HT1080 (cell line): ENCODE results near the gene HID1. TPM values are rescaled to one million over a fixed set of nuclear protein-coding genes. Genes with fewer than 3 reads are reported as not detected.
"Not testable (repeated sequence)": the region's sequence is repeated elsewhere in the genome, so short reads cannot be mapped to it uniquely, and the experiment has no call there.

Experiments used
- DNase-seq: peaks from one replicate; pipeline ENCODE4 v3.0.0-alpha.2; 2015; ENCODE audit warnings: low read depth
- total RNA-seq: library from RNA; depleted of rRNA; stranded (reverse); fragments of >200 nt; shearing (Covaris generic); gene quantifications from 2 replicates; pipeline ENCODE4 v1.2.3, GENCODE V29; 2014

The HID1 gene
- total RNA-seq, 1 experiment from 2014 or later = 1.8 TPM

DNA sequence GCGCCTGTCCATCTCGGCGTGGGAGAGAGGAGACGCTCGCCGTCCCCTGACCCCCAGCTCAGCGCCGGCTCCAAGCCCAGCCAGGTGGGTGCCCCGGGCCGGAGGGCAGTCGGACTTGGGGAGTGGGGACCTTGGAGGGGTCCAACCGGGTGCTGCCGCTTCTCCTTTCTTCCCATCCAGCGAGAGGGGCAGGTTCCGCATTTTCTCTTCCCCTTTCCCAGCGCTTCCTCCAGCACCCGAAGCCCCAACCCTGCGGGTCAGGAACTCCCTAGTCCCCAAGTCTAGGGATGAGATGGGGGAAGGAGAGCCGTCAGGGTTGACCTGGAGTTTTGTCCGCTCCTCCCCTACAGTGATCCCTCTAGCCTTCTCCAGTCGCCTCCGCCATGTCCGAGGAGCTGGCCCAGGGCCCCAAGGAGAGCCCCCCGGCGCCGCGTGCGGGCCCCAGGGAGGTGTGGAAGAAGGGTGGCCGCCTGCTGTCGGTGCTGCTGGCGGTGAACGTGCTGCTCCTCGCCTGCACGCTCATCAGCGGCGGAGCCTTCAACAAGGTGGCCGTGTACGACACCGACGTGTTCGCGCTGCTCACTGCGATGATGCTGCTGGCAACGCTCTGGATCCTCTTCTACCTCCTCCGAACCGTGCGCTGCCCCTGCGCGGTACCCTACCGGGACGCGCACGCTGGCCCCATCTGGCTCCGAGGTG, 48.2 kb downstream of the HID1 start, which contains the start of gene OTOP2:
Gene OTOP2, plus strand, starts transcription at position 24 of the 699 bp plus-strand sequence. Its CDS starts 360 bp downstream, at position 384.
- DNase-seq = no peak

DNA sequence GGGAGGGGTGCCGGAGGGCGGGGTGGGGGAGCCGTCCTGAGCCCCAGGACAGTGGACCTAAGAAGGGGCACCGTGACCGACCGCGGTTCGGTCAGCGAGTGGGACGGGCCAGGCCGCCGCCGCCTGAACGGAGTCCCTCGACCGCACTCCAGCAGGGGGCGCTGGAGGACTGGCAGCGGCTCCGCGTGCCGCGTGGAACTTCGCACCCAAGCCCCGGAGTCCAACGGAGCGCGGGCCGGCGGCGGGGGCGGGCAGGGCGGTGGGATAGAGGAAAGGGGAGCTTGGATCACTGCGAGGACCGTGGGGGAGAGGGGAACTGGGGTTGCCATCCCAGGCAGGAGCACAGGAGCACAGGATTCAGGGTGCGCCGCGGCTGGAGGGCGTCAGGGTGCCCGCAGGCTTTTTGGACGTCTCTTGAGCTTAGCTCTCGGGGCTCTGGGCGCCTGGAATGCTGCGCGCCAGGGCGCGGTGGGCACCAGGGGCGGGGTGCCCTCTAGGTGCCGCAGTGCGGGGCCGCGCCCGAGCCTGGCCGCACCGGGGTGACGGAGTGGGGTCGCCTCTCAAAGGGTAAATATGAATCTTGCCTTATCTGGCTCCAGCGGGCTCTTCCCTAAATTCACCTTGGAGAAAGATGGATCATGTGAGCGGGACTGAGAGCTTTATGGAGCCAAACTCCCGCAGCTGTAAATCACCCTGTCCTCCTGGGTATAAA, 48.9 kb downstream of the HID1 start:
- no peak for DNase-seq

DNA sequence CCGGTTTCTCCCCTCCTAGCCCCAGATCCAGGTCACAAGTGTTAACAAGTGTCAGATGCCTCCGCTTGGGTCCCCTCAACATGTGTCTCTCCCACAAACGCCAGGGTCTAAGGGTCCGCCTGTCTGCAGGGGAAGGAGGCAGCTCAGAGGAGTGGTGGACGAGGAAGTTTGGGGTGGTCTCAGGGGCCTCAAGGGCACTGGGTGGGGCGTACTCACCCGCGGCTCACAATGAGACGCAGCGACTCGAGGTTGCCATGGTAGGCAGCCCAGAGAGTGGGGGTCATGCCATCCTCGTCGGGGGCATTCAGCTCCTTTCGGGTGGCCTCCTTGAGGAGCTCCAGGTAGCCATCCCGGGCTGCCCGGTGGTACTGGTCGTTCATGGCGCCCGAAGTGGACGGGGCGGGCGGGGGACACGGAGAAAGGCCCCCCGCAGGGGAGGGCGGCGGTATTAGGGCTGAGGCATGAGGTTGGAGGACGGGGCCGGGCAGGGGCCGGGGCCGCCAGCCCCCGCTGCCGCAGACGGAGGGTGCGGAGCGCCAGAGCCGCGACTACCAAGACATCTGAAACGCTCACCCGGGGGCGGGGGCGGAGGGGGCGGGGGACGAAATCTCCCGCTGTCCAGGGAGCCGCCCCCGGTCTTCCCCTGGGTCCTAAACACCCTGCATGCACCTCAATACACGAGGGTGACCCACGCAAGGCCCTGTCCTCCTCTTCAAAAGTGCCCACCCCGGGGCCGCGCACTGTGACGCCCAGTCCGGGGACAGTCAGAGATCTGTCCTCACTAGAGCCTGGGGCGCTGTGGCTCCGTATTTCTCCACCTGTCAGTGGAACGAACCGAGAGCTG, 49.6 kb downstream of the HID1 start, which contains the start of gene USH1G:
Gene USH1G, minus strand, starts transcription at position 562 of the 844 bp plus-strand sequence. Its CDS starts 182 bp downstream, at position 380.
- no peak for DNase-seq

DNA sequence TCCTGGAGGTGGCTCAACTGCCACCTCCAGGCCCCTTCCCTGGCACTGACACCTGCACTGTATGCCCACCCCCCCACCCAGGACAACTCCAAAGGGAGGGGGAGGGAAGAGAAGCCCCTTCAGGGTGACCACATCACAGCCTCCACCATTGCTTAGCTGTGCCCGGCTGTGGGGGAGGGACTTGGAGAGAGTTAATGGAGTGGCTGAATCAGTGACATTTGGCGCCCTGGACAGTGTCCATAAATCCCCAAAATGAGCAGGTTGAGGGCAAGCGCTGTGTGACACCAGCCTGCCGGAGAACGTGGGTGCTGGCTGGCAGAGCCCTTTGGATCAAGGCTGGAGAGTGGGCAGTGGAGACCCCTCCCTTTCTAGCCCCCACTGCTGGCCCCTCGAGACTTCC, 50.4 kb downstream of the HID1 start:
- DNase-seq = no peak

DNA sequence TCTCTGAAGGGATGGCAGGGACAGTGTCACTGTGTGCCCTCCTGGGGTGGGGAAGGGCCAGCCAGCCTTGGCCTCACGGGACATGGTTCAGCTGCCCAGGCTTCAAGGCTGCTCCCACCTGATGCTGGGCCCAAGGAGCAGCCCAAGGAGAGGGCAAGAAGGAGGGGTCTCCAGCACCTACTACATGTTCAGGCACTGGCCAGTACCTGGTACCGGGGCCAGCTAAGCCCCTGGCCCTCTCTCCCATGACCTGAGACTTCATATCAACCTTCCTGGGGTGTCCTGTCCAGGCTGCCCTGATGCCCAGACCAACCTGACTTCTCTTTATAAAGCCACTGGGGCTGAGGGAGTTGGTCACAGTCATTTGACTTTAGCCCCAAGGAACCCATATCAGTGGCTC, 50.8 kb downstream of the HID1 start:
- no peak for DNase-seq

DNA sequence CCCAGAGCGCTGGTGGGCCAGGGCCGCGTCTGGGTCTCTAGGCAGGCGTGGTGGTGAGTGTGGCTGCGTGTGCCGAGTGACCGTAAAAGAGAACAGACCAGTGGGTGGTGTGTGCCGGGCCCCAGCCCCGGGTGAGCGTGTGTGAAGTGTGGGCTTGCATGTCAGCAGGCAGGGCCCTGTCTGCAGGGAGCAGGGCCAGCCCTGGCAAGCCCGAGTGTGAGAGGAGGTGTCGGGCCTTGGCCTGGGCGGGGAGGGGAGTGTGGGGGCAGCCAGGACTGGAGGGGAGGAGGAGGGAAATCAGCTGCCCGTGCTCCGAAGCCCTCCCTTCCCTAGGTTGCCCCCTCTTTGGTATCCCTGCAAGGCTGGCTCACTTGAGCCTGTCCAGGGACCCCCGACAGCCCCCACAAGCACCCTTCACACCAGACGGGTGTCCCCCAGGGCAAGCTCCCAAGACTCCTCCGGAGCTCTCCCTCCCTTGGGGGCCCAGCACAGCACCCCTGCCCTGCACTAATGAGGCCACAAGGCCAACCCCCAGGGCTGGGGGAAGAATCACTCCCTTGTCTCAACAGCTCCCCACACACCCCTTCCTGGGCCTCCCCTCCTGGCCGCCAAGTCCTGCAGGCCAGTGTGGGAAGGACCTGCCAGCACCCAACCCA, 51.4 kb downstream of the HID1 start:
- DNase-seq = no peak

DNA sequence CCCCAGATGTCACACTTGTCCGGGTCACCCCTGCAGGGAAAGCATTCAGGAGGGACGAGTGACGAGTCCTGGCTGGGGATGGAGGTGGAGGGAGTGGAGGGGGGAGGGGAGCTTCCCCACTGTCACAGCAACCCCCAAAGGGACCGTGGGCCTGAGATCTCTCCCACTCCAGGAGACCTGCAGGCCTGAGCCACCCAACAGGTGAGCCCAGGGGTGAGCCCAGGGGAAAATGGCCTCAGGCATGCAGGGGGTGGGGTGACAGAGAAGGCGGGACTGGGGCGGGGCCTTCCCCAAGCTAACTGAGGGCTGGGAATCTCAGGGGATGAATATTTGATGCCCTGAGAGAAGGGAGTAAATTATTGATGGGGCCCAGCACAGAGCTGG, 51.9 kb downstream of the HID1 start:
- no peak for DNase-seq

DNA sequence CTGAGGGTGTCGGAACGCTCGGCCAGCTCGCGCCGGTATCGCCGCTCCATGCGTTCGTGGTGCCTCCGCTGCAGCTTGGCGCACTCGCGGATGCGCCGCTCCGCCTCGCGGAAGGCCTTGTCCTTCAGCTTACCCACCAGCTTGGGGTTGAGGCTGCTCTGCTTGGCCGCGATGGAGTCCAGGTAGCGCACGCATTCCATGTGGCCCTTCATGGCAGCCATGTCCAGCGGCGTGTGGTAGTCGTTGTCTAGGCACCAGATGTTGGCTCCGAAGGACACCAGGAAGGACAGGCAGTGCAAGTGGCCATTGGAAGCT, 52.3 kb downstream of the HID1 start:
- DNase-seq = no peak

DNA sequence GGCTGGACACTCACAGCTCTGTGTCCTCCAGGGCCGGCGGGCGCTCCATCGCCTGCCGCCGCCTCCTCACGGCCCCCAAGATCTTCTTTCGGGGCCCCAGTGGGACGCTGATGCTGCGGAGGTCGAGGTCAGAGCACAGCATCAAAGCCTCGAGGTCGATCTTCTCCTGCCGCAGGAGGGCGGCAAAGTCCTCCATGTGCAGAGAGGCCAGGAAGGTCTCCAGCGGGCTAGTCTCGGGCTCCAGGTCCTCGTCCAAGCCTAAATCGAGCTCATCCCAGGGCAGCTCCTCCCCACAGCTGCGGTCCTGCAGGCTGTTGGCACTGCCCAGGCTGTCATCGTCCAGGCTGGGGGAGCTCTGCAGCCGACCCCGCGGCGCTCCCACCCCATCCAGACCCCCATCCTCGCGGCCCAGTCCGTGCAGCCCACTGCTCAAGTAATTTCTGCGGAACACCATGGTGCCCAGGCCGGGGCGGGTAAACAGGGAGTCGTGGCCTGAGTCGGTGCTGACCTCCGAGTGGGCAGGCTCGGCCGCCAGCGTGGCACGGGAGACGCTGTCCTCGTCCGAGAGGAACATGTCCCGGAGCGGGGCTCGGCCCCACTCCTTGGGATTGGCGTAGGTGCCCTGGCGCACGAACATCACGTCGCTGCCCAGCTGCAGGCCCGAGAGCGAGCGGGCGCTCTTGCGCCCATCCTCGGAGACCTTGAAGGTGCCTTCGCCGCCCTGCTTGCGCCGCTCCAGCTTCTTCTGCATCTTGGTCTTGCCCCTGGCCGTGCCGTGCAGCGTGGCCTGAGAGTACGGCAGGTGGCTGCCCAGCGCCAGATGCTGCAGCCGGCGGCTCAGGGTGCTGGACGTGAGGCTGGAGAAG, 52.9 kb downstream of the HID1 start:
- no peak for DNase-seq

DNA sequence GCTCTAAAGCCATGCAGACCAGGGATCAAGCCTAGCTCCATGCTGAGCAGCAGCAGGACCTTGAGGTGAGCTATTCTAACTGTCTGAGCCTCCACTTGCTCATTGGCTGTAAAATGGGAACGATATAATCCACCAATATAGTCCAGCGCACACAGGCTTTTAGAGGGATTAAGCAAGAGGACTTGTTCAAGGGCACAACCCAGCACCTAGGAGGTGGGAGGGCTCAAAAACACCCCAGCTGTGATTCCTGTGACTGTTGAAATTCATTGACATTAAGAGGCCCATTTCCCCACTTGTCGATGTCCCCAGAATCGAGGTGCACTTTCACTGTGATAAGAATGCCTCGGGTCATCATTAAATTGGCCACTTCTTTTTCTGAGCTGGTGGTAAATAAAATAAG, 53.7 kb downstream of the HID1 start:
- no peak for DNase-seq

DNA sequence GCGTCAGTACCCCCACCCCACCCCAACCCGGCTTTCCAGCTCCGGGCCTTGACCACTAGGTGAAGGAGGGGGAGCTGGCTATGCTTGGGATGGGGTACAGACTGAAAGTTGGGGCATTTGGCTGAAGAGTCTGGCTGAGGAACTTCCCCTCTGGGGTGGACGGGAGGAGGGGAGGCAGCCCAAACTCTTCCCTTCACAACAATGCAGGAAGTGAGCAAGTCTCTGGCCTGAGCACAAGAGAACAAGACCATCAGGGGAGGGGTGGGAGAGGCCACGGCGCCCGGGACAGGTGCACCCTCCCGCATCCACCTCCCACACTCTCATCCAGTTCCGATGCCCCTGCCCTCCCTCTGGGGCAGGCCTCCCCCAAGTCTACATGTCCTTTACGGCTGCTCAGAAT, 55.1 kb downstream of the HID1 start:
- no peak for DNase-seq

DNA sequence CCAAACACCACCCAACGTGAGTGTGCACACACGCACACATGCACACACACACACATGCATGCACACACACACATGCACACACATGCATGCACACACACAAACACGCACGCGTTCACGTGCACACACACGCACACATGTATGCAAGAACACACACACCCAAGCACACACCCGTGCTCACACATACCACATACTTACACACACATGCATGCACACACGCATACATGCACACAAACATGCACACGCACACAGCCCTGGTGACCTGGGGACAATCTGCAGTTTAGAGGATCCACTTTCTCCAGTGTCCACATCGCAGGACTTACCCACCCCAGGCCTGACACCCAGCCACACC, 55.7 kb downstream of the HID1 start:
- no peak for DNase-seq

DNA sequence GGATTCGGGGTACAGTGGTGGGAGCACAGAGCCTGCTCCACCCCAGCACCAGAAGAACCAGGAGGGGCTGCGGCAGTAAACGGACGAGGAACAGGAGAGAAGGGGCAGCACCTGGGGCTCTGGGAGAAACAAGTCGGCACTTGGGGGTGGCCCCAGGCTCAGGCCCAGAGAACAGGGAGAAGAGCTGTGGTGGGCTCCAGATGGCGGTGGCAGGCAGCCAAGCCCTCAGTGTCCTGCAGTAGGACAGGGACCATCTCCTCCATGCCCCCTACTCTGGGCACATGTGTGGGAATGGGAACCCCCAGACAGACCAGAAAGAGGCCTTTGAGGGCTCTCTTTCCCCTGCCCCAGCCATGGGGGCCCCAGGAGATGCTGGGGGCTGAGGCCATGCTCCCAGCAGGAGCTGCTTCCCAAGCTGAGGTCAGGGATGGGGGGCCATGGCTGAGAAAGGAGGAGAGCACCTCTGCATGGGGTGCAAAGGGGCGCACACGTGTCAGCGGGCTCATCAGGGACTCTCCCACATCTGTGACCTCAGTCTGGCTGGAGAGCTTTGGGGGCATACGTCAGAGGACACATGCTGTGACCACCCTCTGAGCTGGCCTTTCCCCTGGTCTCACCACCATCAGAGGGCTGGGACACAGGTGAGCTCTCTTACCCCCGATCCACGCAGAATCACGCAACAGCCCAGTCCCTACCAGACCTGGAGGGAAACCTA, 56.3 kb downstream of the HID1 start:
- DNase-seq = no peak

DNA sequence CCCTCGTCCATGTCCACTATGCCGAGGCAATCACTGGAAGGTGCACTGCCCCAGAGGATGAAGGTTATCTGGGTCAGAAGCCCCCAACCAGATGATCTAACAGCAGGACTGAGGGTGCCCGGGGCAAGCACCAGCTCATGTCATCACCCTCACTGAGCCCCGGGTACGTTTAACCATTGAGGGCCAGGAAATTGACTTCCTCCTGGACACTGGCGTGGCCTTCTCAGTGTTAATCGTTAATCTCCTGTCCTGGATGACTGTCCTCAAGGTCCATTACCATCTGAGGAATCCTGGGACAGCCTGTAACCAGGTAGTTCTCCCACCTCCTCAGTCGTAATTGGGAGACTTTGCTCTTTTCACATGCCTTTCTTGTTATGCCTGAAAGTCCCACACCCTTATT, 61.1 kb downstream of the HID1 start:
- not testable (repeated sequence) for DNase-seq

DNA sequence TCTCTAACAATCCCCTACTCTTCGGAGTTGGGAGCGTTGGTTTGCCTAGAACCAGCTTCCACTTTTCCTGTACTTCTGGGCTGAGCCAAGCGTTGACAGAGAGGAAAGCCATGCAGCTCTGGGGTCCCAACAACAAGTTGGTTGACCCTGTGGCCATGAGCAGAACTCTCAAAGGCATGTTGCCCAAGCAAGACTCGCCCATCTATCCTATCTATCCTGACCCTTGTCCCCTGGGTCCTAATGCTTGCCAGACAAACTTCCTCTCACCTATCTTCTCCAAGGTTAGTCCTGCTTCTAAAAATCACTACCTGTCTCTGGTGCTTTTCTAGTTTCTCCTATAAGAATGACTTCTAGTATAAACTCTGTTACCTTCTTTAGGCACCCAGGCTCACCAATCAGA, 63.5 kb downstream of the HID1 start:
- not testable (repeated sequence) for DNase-seq

DNA sequence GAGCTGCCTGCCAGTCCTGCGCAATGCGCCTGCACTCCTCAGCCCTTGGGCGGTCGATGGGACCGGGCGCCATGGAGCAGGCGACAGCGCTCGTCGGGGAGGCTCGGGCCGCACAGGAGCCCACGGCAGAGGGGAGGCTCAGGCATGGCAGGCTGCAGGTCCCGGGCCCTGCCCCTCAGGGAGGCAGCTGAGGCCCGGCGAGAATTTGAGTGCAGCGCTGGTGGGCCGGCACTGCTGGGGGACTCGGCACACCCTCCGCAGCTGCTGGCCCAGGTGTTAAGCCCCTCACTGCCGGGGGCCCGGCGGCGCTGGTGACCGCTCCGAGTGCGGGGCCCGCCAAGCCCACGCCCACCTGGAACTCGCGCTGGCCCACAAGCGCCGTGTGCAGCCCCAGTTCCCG, 65.5 kb downstream of the HID1 start:
- no peak for DNase-seq

DNA sequence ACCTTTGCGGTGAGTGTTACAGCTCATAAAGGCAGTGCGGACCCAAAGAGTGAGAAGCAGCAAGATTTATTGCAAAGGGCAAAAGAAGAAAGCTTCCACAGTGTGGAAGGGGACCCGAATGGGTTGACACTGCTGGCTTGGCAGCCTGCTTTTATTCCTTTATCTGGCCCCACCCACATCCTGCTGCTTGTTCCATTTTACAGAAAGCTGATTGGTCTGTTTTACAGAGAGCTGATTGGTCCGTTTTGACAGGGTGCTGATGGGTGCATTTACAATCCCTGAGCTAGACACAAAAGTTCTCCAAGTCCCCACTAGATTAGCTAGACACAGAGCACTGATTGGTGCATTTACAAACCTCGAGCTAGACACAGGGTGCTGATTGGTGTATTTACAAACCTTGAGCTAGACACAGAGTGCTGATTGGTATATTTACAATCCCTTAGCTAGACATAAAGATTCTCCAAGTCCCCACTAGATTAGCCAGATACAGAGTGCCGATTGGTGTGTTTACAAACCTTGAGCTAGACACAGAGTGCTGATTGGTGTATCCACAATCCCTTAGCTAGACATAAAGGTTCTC, 66.3 kb downstream of the HID1 start:
- DNase-seq = peak; percentile 41

DNA sequence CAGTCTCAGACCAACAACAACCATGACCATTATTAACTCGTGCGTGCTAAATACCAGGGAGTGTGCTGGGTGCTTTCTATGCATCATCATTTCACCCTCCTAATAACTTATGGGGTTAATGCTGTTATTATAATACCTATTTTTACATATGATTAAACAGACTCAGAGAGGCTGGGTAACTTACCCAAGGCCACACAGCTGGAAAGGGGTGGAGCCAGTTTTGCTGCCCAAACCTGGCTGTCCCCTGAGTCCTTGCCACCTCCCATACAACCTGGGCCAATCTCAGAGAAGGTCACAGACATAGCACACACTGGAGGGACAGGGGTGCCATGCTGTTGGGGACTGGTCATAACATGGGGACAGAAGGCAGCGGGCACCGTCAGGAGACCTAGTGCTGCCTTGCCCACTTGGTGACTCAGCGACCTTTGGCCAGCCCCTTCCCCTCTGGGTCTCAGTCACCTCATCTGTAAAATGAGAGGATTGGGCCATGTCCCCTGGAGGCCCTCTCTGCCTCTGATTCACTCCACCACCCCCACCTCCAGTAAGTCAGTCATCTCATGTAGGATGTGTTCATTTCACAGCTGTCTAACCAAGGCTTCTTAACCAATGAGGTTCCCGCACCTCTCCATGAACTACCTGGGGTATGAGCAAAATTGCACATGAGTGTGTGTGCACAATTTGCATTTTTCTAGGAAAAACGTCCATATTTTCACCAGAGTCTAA, 67.7 kb downstream of the HID1 start:
- no peak for DNase-seq

DNA sequence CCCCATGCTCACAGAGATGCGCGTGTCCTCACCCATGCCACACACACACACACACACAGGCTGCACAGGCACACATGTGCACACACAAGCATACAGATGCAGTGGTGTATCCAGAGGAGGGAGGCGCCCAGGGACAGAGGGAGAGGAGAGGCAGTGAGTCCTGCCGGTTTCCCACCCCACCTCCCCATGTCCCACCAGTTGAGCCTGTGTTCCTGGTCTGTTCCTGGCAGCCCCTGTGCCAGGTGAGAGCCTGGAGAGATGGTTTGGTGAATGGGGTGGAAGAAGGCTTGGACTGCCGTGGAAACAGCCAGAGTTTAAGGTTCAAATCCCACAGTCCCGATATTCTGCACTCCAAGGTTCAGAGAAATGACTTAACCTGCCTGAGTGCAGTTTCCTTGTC, 68.9 kb downstream of the HID1 start:
- no peak for DNase-seq
